Neural cell (in vitro differentiated cells): ENCODE measurements around the gene LVRN. TPM values are rescaled to one million over a fixed set of nuclear protein-coding genes. Genes with fewer than 3 reads are reported as not detected.

Experiments
- H2AFZ ChIP-seq: fragments of 200-600, 300-800 bp; sonication (generic), shearing (Covaris generic); 2 replicates; pipeline ENCODE4 v1.6.0; 2014; ENCODE audit warnings: low read depth, mild to moderate bottlenecking, antibody characterized with exemption, low read length, moderate library complexity
- H3F3A ChIP-seq: fragments of 200-600 bp; shearing (Covaris generic); 2 replicates; pipeline ENCODE4 v1.6.1; 2016; ENCODE audit warnings: mild to moderate bottlenecking, moderate library complexity, mixed read lengths, antibody characterized with exemption, low read length; ENCODE audit not compliant: insufficient read depth, poor library complexity, severe bottlenecking
- H3K27ac ChIP-seq: fragments of 200-600, 300-800 bp; sonication (generic), shearing (Covaris generic); 2 replicates; pipeline ENCODE4 v1.5.1; 2014; ENCODE audit warnings: mild to moderate bottlenecking, low read length, moderate library complexity
- H3K27me3 ChIP-seq: fragments of 300-800, 200-600 bp; sonication (generic), shearing (Covaris generic); 2 replicates; pipeline ENCODE4 v1.6.0; 2014; ENCODE audit warnings: mild to moderate bottlenecking, low read depth, low read length, moderate library complexity; ENCODE audit not compliant: insufficient read depth
- H3K36me3 ChIP-seq: fragments of 300-800, 200-600 bp; sonication (generic), shearing (Covaris generic); 2 replicates; pipeline ENCODE4 v1.5.1; 2014; ENCODE audit warnings: mild to moderate bottlenecking, antibody characterized with exemption, low read length, moderate library complexity; ENCODE audit not compliant: insufficient read depth
- H3K4me2 ChIP-seq: fragments of 300-800, 200-600 bp; sonication (generic), shearing (Covaris generic); 2 replicates; pipeline ENCODE4 v1.6.0; 2014; ENCODE audit warnings: mild to moderate bottlenecking, low read length
- H3K4me3 ChIP-seq: fragments of 300-800, 200-600 bp; sonication (generic), shearing (Covaris generic); 2 replicates; pipeline ENCODE4 v1.5.1; 2014; ENCODE audit warnings: mild to moderate bottlenecking, low read length, moderate library complexity
- H3K79me2 ChIP-seq: fragments of 200-600 bp; shearing (Covaris generic); replicated peaks from 2 replicates; pipeline ENCODE4 v1.6.0; 2014; ENCODE audit warnings: mild to moderate bottlenecking, low read length, moderate library complexity; ENCODE audit not compliant: insufficient read depth
- H3K9ac ChIP-seq: fragments of 300-800, 200-600 bp; sonication (generic), shearing (Covaris generic); 2 replicates; pipeline ENCODE4 v1.6.1; 2016; ENCODE audit warnings: mild to moderate bottlenecking, low read length, mixed read lengths
- H3K9me2 ChIP-seq: fragments of 200-600 bp; shearing (Covaris generic); 2 replicates; pipeline ENCODE4 v1.6.1; 2016; ENCODE audit warnings: mild to moderate bottlenecking, low read length, mixed read lengths; ENCODE audit not compliant: insufficient read depth
- H3K9me3 ChIP-seq: fragments of 200-600, 300-800 bp; sonication (generic), shearing (Covaris generic); 2 replicates; pipeline ENCODE4 v1.6.1; 2016; ENCODE audit warnings: mild to moderate bottlenecking, mixed run types, low read length, moderate library complexity, mixed read lengths
- H4K20me1 ChIP-seq: fragments of 200-600 bp; shearing (Covaris generic); 2 replicates; pipeline ENCODE4 v1.6.1; 2016; ENCODE audit warnings: mild to moderate bottlenecking, mixed run types; ENCODE audit not compliant: insufficient read depth
- MXI1 ChIP-seq: fragments of 450-650 bp; conservative IDR thresholded peaks from 2 replicates; pipeline ENCODE4 v1.6.1; 2014; ENCODE audit warnings: antibody characterized with exemption, mild to moderate bottlenecking; ENCODE audit not compliant: poor library complexity, severe bottlenecking
- RAD21 ChIP-seq: fragments of 450-650 bp; conservative IDR thresholded peaks from 2 replicates; pipeline ENCODE4 v1.6.1; 2014; ENCODE audit warnings: antibody characterized with exemption, mild to moderate bottlenecking, moderate library complexity
- TAF1 ChIP-seq: IDR thresholded peaks from 2 replicates; pipeline ENCODE4 v1.6.1; 2012; ENCODE audit warnings: low read depth
- polyA plus RNA-seq: library from polyadenylated mRNA; depleted of rRNA; stranded (reverse); fragments of >200 nt; gene quantifications from 2 replicates; pipeline ENCODE4 v1.2.3, GENCODE V29; 2014
- TF ChIP-seq, protein P1 (sequence below): fragments of 450-650 bp; IDR thresholded peaks from 2 replicates; pipeline ENCODE4 v1.5.1; 2014; ENCODE audit warnings: antibody characterized with exemption, mild to moderate bottlenecking, moderate library complexity; ENCODE audit not compliant: poor library complexity, severe bottlenecking
- TF ChIP-seq, protein P2 (sequence below): IDR thresholded peaks from 2 replicates; pipeline ENCODE4 v1.6.1; 2012; ENCODE audit warnings: borderline replicate concordance

The LVRN gene
- polyA plus RNA-seq, 1 donor from 2014 or later = 3.5 TPM

GRCh38 chr5:115944501-115944900 is 17.8 kb upstream of the LVRN start:
- Histone ChIP-seq H3K27ac (no peak overlapping the region), H3K9me3 (no peaks in the 10 kb centered on the region), H2AFZ (no peak overlapping the region), H3F3A (no peaks in the 10 kb centered on the region), H4K20me1 (no peaks in the 10 kb centered on the region), H3K4me2 (no peak overlapping the region), H3K9ac (no peak overlapping the region), H3K36me3 (no peaks in the 10 kb centered on the region), H3K9me2 (no peaks in the 10 kb centered on the region), H3K4me3 (no peak overlapping the region), H3K27me3 (no peaks in the 10 kb centered on the region), H3K79me2 (no peaks in the 10 kb centered on the region)
- TF ChIP-seq RAD21 = no peak

GRCh38 chr5:115946655-115947054 is 15.6 kb upstream of the LVRN start:
- Histone ChIP-seq H4K20me1 (no peaks in the 10 kb centered on the region), H3K27ac (no peak overlapping the region), H2AFZ (no peak overlapping the region), H3K27me3 (no peaks in the 10 kb centered on the region), H3K9ac (no peak overlapping the region), H3F3A (no peaks in the 10 kb centered on the region), H3K4me2 (no peak overlapping the region), H3K4me3 (no peak overlapping the region), H3K9me3 (no peaks in the 10 kb centered on the region), H3K36me3 (no peaks in the 10 kb centered on the region), H3K9me2 (no peaks in the 10 kb centered on the region), H3K79me2 (no peaks in the 10 kb centered on the region)
- TF ChIP-seq MXI1 (no peak), TAF1 (no peak)
- TF ChIP-seq, protein P1, sequence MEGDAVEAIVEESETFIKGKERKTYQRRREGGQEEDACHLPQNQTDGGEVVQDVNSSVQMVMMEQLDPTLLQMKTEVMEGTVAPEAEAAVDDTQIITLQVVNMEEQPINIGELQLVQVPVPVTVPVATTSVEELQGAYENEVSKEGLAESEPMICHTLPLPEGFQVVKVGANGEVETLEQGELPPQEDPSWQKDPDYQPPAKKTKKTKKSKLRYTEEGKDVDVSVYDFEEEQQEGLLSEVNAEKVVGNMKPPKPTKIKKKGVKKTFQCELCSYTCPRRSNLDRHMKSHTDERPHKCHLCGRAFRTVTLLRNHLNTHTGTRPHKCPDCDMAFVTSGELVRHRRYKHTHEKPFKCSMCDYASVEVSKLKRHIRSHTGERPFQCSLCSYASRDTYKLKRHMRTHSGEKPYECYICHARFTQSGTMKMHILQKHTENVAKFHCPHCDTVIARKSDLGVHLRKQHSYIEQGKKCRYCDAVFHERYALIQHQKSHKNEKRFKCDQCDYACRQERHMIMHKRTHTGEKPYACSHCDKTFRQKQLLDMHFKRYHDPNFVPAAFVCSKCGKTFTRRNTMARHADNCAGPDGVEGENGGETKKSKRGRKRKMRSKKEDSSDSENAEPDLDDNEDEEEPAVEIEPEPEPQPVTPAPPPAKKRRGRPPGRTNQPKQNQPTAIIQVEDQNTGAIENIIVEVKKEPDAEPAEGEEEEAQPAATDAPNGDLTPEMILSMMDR = no peak

GRCh38 chr5:115947260-115947659 is 15.0 kb upstream of the LVRN start:
- Histone ChIP-seq H3K4me2 (no peak overlapping the region), H3K9ac (no peak overlapping the region), H3K27ac (no peak overlapping the region), H3K79me2 (no peaks in the 10 kb centered on the region), H3K9me2 (no peaks in the 10 kb centered on the region), H2AFZ (no peak overlapping the region), H3K9me3 (no peaks in the 10 kb centered on the region), H4K20me1 (no peaks in the 10 kb centered on the region), H3K27me3 (no peaks in the 10 kb centered on the region), H3K4me3 (no peak overlapping the region), H3K36me3 (no peaks in the 10 kb centered on the region), H3F3A (no peaks in the 10 kb centered on the region)
- TF ChIP-seq, protein P2, sequence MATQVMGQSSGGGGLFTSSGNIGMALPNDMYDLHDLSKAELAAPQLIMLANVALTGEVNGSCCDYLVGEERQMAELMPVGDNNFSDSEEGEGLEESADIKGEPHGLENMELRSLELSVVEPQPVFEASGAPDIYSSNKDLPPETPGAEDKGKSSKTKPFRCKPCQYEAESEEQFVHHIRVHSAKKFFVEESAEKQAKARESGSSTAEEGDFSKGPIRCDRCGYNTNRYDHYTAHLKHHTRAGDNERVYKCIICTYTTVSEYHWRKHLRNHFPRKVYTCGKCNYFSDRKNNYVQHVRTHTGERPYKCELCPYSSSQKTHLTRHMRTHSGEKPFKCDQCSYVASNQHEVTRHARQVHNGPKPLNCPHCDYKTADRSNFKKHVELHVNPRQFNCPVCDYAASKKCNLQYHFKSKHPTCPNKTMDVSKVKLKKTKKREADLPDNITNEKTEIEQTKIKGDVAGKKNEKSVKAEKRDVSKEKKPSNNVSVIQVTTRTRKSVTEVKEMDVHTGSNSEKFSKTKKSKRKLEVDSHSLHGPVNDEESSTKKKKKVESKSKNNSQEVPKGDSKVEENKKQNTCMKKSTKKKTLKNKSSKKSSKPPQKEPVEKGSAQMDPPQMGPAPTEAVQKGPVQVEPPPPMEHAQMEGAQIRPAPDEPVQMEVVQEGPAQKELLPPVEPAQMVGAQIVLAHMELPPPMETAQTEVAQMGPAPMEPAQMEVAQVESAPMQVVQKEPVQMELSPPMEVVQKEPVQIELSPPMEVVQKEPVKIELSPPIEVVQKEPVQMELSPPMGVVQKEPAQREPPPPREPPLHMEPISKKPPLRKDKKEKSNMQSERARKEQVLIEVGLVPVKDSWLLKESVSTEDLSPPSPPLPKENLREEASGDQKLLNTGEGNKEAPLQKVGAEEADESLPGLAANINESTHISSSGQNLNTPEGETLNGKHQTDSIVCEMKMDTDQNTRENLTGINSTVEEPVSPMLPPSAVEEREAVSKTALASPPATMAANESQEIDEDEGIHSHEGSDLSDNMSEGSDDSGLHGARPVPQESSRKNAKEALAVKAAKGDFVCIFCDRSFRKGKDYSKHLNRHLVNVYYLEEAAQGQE = no peak
